Measurements from ENCODE around the gene HELZ2.

HELZ2 gene

DNA sequence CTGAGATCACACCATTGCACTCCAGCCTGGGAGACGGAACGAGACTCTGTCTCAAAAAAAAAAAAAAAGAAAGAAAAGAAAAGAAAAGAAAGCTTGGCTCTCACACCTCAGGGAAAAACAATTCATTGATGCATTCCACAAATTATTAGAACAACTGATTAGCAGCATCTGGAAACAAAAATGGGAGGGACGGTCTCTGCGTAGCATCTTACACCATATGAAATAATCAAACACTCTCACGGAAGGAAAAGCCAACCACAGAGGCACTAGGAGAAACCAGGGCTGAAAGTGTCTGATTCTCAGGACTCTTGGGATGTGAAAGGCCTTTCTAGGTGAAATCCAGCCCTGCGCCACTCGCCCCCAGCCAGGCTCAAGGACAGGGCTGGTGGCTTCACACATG, 2.3 kb upstream of the HELZ2 start:
- TF ChIP-seq REST (IDR thresholded peaks at IDR 0.05; ENCODE audit: insufficient read depth in 1 of 2, low read depth in 2 of 2, low read length in 2 of 2) (no peak), POLR2AphosphoS5 (IDR thresholded peaks at IDR 0.05; ENCODE audit: low read depth, low read length) (no peak), SIN3A (IDR thresholded peaks at IDR 0.05; ENCODE audit: borderline replicate concordance, insufficient read depth, low read length) (no peak), FOXP2 (optimal IDR thresholded peaks at IDR 0.05; ENCODE audit: borderline replicate concordance, extremely low read depth, extremely low read length, insufficient read depth) (no peak), TAF1 (IDR thresholded peaks at IDR 0.05; ENCODE audit: borderline replicate concordance, insufficient read depth, low read length) (no peak)

- TF ChIP-seq POLR2AphosphoS5 (IDR thresholded peaks at IDR 0.05; ENCODE audit: low read depth, low read length), result no peak
- TF ChIP-seq SIN3A (IDR thresholded peaks at IDR 0.05; ENCODE audit: borderline replicate concordance, insufficient read depth, low read length), result no peak
- no peak for TF ChIP-seq TAF1 (IDR thresholded peaks at IDR 0.05; ENCODE audit: borderline replicate concordance, insufficient read depth, low read length)
- TF ChIP-seq FOXP2 (optimal IDR thresholded peaks at IDR 0.05; ENCODE audit: borderline replicate concordance, extremely low read depth, extremely low read length, insufficient read depth), result no peak
- no peak for TF ChIP-seq REST (IDR thresholded peaks at IDR 0.05; ENCODE audit: insufficient read depth in 1 of 2, low read depth in 2 of 2, low read length in 2 of 2)
Observed at GRCh38 chr20:63574829-63575743, 1.0 kb upstream of the HELZ2 start.

DNA sequence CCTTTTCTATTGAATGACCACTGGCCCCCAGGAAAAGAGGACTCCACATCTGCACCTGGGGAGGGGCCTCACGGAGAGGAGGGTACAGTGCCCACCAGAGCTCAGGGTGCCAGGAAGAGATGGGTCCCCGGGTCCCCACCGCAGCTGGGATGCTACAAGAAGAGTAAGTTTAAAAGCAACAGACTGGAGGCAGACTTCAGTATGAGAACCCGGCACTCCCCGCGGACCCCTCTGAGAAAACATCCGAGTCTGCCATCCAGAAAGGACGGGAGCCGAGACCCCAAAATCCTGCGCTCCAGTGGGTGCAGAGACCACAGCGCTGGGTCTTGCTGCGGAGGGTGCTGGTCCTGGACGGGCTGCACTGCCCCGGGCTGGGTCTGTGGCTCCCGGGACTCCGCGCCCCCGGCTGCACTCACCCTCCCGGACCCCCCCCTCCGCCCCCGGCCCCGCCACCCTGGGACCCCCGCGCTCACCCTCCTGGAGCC, 350 bp downstream of the HELZ2 start:
- TF ChIP-seq SIN3A (IDR thresholded peaks at IDR 0.05; ENCODE audit: borderline replicate concordance, insufficient read depth, low read length), result no peak

DNA sequence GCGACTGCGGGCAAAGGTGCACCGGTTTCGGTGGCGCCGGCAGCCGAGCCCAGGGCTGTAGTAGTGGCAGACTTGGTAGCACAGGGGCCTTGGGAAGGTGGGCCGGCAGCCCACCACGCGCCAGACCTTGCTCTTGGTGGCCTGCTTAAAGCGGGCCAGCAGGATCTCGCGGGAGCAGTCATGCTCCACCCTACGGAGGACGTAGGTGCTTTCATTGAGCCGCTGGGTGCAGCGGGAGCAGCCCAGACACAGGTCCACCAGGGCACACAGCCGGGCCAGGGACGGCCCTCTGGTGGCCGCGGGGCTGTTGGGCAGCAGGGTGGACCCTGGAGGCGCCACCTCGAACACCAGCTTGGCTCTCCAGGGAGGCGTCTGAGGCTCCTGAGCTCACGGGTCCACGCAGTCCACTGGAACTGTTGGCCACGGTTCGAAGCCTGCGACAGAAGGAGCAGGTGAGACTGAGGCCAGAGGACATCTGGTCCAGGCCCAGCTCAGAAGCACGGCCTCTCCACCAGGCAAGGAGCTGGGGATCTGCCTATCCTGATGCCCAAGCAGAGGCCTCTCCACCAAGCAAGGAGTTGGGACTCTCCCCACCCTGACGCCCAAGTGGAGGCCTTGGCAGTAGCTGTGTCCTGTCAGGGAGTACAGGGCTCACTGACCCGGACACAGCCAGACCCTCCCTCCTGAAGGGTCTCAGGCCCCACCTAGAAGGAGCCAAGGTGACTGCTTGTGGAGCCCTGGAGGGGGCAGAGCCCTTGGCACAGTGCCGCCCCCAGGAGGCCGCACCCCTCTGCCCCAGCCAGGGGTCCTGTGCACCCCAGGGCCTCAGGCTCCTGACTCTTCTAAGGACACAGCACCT, 1.0 kb downstream of the HELZ2 start:
- TF ChIP-seq POLR2AphosphoS5 (IDR thresholded peaks at IDR 0.05; ENCODE audit: low read depth, low read length) (no peak), FOXP2 (optimal IDR thresholded peaks at IDR 0.05; ENCODE audit: borderline replicate concordance, extremely low read depth, extremely low read length, insufficient read depth) (no peak), REST (IDR thresholded peaks at IDR 0.05; ENCODE audit: insufficient read depth in 1 of 2, low read depth in 2 of 2, low read length in 2 of 2) (no peak), SIN3A (IDR thresholded peaks at IDR 0.05; ENCODE audit: borderline replicate concordance, insufficient read depth, low read length) (no peak), TAF1 (IDR thresholded peaks at IDR 0.05; ENCODE audit: borderline replicate concordance, insufficient read depth, low read length) (no peak)

- TF ChIP-seq POLR2AphosphoS5 (IDR thresholded peaks at IDR 0.05; ENCODE audit: low read depth, low read length) (no peak), REST (IDR thresholded peaks at IDR 0.05; ENCODE audit: insufficient read depth in 1 of 2, low read depth in 2 of 2, low read length in 2 of 2) (no peak), TAF1 (IDR thresholded peaks at IDR 0.05; ENCODE audit: borderline replicate concordance, insufficient read depth, low read length) (no peak), FOXP2 (optimal IDR thresholded peaks at IDR 0.05; ENCODE audit: borderline replicate concordance, extremely low read depth, extremely low read length, insufficient read depth) (no peak), SIN3A (IDR thresholded peaks at IDR 0.05; ENCODE audit: borderline replicate concordance, insufficient read depth, low read length) (no peak)
Observed at GRCh38 chr20:63572071-63572787, 1.8 kb downstream of the HELZ2 start.

Data from PFSK-1 (cell line).